Heart left ventricle (tissue), 13 donors: ENCODE data around the gene FSTL5.

Experiments
- CTCF ChIP-seq, 12 donors: fragments of 200-600 bp; sonication (generic) in 4 of 12; IDR thresholded peaks; one replicate each; pipeline versions ENCODE4 v1.5.0 to v1.8.0; 2018 to 2022; ENCODE audit warnings: antibody characterized with exemption in 12 of 12, mild to moderate bottlenecking in 5 of 12
- POLR2A ChIP-seq, 2 donors: fragments of 450-650 bp; IDR thresholded peaks; one replicate each; pipeline ENCODE4 v1.6.1; 2017; ENCODE audit warnings: antibody characterized with exemption in 2 of 2, mild to moderate bottlenecking in 2 of 2, moderate library complexity in 2 of 2
- donor health status: ischemic (EF 13 %, LVEDD 7.1; RV severe dilation, severe dysfunction).
- donor health status: DM: no; HTN: yes; CAD: no.
- donor health status: DM: no; HTN: no; CAD: no.
- donor health status: ischemic (EF 25% LVEDD 6.9; RV normal size, moderate dysfunction).
- donor health status: ischemic (EF 25% LVEDD 5.7; RV mildly dilated, moderate dysfunction).
- donor health status: ischemic (EF 35%, LVEDD 5.7; RV mildly dilated, moderate dysfunction).
- donor health status: nonischemic (EF 11% LVEDD 7.7; RV severe dilation, severe dysfunction).
- donor health status: DM: yes; HTN: yes; CAD: no.
- donor health status: PGD.
- donor health status: ischemic (EF 29% LVEDD 5.4; RV normal size, mild dysfunction).
- donor health status: nonischemic (EF 23%, LVEDD 6.1; RV moderate dilation, normal function).

GRCh38 chr4:161577579-161578301 lies 586.1 kb downstream of the FSTL5 start:
- TF ChIP-seq CTCF (IDR thresholded peaks at IDR 0.05): no peak
- TF ChIP-seq POLR2A (IDR thresholded peaks at IDR 0.05): no peak
